Bronchial epithelial cell (primary cell): Measurements from ENCODE around the gene COL4A4. TPM values are rescaled to one million over a fixed set of nuclear protein-coding genes. Genes with fewer than 3 reads are reported as not detected.
"Not testable (repeated sequence)": the region's sequence is repeated elsewhere in the genome, so short reads cannot be mapped to it uniquely, and the experiment has no call there.

Experiments
- DNase-seq: peaks from one replicate; pipeline ENCODE4 v3.0.0-alpha.2; 2010; ENCODE audit warnings: low read depth
- FAIRE-seq: peaks from 2 replicates; lab custom pipeline; 2011; peaks lifted over from hg19 to GRCh38; lab: Jason Lieb, UNC
- H3K27me3 ChIP-seq: 2 replicates; pipeline ENCODE4 v1.5.1; 2011; ENCODE audit warnings: low read length; ENCODE audit not compliant: control insufficient read depth, insufficient read depth
- H3K36me3 ChIP-seq: 2 replicates; pipeline ENCODE4 v1.5.1; 2011; ENCODE audit warnings: low read length; ENCODE audit not compliant: control insufficient read depth, insufficient read depth
- H3K4me3 ChIP-seq: 2 replicates; pipeline ENCODE4 v1.5.1; 2011; ENCODE audit warnings: mild to moderate bottlenecking, low read depth, low read length, control low read depth
- total RNA-seq: library from RNA; depleted of rRNA; stranded (reverse); fragments of >200 nt; gene quantifications from 2 replicates; pipeline ENCODE4 v1.2.1, GENCODE V29; 2014
- TF ChIP-seq, protein P1 (sequence below): IDR thresholded peaks from 2 replicates; pipeline ENCODE4 v1.5.1; 2011; ENCODE audit warnings: mild to moderate bottlenecking, moderate library complexity, low read length, control low read depth, inconsistent platforms; ENCODE audit not compliant: insufficient read depth, severe bottlenecking

The COL4A4 gene
- total RNA-seq, 1 donor from 2014 or later: under 0.01 TPM

DNA sequence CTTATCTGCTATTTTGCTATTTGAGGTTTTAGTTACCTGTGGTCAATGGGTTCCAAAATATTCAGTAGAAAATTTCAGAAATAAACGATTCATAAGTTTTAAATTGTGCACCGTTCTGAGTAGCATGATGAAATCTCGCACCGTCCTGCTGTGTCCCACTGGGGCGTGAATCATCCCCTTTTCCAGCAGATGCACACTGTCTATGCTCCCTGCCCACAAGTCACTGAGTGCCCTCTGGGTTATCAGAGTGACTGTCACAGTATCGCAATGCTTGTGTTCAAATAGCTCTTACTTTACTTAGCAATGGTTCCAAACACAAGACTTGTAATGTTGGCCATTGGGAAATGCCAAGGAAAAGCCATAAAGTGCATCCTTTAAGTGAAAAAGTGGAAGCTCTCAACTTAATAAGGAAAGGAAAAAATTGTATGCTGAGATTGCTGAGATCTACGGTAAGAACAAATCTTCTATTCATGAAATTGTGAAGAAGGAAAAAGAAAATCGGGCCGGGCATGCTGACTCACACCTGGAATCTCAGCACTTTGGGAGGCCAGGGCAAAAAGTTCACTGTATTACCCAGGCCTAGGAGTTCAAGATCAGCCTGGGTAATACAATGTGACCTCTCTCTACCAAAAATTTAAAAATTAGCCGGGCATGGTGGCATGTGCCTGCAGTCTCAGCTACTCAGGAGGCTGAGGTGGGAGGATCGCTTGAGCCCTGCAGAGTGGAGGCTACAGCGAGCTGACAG, 13.8 kb upstream of the COL4A4 start:
- no peaks in the 10 kb centered on the region for H3K36me3 ChIP-seq
- H3K4me3 ChIP-seq: no peak overlapping the region
- no peak for FAIRE-seq
- H3K27me3 ChIP-seq: no peaks in the 10 kb centered on the region
- TF ChIP-seq, protein P1, sequence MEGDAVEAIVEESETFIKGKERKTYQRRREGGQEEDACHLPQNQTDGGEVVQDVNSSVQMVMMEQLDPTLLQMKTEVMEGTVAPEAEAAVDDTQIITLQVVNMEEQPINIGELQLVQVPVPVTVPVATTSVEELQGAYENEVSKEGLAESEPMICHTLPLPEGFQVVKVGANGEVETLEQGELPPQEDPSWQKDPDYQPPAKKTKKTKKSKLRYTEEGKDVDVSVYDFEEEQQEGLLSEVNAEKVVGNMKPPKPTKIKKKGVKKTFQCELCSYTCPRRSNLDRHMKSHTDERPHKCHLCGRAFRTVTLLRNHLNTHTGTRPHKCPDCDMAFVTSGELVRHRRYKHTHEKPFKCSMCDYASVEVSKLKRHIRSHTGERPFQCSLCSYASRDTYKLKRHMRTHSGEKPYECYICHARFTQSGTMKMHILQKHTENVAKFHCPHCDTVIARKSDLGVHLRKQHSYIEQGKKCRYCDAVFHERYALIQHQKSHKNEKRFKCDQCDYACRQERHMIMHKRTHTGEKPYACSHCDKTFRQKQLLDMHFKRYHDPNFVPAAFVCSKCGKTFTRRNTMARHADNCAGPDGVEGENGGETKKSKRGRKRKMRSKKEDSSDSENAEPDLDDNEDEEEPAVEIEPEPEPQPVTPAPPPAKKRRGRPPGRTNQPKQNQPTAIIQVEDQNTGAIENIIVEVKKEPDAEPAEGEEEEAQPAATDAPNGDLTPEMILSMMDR: no peak
- no peak for DNase-seq

DNA sequence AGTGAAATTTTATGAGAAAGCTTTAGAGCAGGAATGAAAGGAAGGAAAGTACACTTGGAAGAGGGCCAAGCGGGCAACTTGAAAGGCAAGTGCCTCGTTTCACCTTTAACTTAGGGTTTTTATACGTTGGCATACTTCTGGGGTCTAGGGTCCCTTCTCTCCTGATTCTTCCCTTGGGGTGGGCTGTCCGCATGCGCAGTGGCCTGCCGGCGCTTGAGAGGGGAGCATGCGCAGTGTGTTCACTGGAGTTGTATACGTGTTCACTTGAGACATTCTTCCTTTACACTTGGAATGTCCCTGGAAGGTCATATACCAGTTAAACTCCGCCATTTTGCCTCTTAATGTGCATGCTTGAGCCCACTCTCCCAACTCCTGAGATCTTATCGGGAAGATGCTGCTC, 7.8 kb upstream of the COL4A4 start:
- H3K36me3 ChIP-seq, DNase-seq, H3K4me3 ChIP-seq, H3K27me3 ChIP-seq, FAIRE-seq: not testable (repeated sequence)

DNA sequence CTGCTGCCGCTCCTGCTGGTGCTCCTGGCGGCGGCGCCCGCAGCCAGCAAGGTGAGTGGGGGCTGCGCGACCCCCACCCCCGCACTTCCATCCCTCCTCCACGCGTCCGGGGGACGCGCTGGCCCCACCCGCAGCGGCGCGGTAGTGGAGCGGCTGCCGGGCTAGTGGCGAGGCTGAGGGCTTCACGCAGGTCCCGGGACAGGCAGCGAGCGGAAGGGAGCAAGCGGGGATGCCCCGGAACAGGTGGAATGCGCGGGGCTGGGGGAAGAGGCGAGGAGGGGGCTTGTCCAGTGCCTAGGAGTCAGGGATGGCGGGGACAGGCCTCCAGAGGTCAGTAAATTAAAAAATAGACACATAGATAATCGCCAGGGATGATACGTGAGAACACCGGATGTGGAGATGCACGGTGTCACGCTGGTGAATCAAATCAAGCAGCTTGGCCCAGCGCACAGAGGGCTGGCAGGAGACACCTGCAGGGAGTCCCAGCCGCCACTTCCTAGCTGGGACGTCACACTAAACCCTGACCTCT, 822 bp upstream of the COL4A4 start:
- TF ChIP-seq, protein P1: no peak
- peak overlapping the region; percentile 40 for H3K4me3 ChIP-seq
- no peak for DNase-seq
- H3K27me3 ChIP-seq: peaks cover 6% of the 10 kb centered on the region
- no peak for FAIRE-seq
- no peaks in the 10 kb centered on the region for H3K36me3 ChIP-seq

GRCh38 chr2:227163485-227163997, 464 bp downstream of the COL4A4 start:
- no peak for DNase-seq
- no peaks in the 10 kb centered on the region for H3K36me3 ChIP-seq
- TF ChIP-seq, protein P1: no peak
- peak overlapping the region; percentile 40 for H3K4me3 ChIP-seq
- peaks cover 6% of the 10 kb centered on the region for H3K27me3 ChIP-seq
- FAIRE-seq: no peak

DNA sequence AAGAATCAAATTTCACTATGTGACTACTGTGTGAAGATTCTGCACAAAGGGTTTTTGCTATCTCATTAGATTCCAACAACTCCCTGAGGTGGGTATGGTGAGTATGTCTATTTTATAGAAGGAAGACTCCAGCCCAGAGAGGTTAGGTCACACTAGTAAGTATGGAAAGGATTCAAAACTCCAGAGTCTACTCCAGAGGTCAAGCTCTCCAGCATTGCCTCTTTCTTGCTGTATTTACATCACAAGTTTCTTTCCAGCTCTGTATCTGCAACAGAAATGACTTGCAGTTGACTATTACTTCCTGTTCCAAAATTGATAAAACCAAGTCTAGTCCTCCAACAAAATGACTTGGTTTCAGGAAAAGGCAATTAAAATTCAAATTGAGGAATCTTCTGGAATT, 2.1 kb downstream of the COL4A4 start:
- FAIRE-seq: no peak
- no peaks in the 10 kb centered on the region for H3K36me3 ChIP-seq
- H3K4me3 ChIP-seq: no peak overlapping the region
- TF ChIP-seq, protein P1: no peak
- H3K27me3 ChIP-seq: peaks cover 6% of the 10 kb centered on the region
- DNase-seq: no peak

- Histone ChIP-seq H3K4me3 (no peak overlapping the region), H3K36me3 (no peaks in the 10 kb centered on the region), H3K27me3 (peaks cover 6% of the 10 kb centered on the region)
- FAIRE-seq (no peak), DNase-seq (no peak)
- TF ChIP-seq, protein P1: no peak
These were observed 3.8 kb downstream of the COL4A4 start for GRCh38 chr2:227160164-227160563.
